ENCODE measurements around the gene GOLIM4.

The GOLIM4 gene

GRCh38 chr3:167996514-167996913 lies 99.2 kb downstream of the GOLIM4 start:
- DNase-seq (ENCODE audit: low read depth in 3 of 3) = no peak

GRCh38 chr3:167992381-167992780 lies 103.3 kb downstream of the GOLIM4 start:
- no peak for DNase-seq (ENCODE audit: low read depth in 3 of 3)

- no peak for DNase-seq (ENCODE audit: low read depth in 3 of 3)
Measured at GRCh38 chr3:167991213-167991612, 104.5 kb downstream of the GOLIM4 start.

- no peak for DNase-seq (ENCODE audit: low read depth in 3 of 3)
Measured at GRCh38 chr3:167989999-167990398, 105.7 kb downstream of the GOLIM4 start.

GRCh38 chr3:167989066-167989465 lies 106.7 kb downstream of the GOLIM4 start:
- DNase-seq (ENCODE audit: low read depth in 3 of 3) = no peak

GRCh38 chr3:167983583-167983982 lies 112.1 kb downstream of the GOLIM4 start:
- no peak for DNase-seq (ENCODE audit: low read depth in 3 of 3)

- DNase-seq (ENCODE audit: low read depth in 3 of 3) = no peak
Measured at GRCh38 chr3:167978486-167978885, 117.2 kb downstream of the GOLIM4 start.

- DNase-seq (ENCODE audit: low read depth in 3 of 3) = no peak
Measured at GRCh38 chr3:167978071-167978470, 117.7 kb downstream of the GOLIM4 start.

GRCh38 chr3:167976516-167977361 lies 119.0 kb downstream of the GOLIM4 start:
- no peak for DNase-seq (ENCODE audit: low read depth in 3 of 3)

GRCh38 chr3:167973901-167974300 lies 121.8 kb downstream of the GOLIM4 start:
- no peak for DNase-seq (ENCODE audit: low read depth in 3 of 3)

- DNase-seq (ENCODE audit: low read depth in 3 of 3) = no peak
Measured at GRCh38 chr3:167973046-167973445, 122.7 kb downstream of the GOLIM4 start.

GRCh38 chr3:167972502-167972901 lies 123.2 kb downstream of the GOLIM4 start:
- no peak for DNase-seq (ENCODE audit: low read depth in 3 of 3)

- DNase-seq (ENCODE audit: low read depth in 3 of 3) = no peak
Measured at GRCh38 chr3:167969548-167969947, 126.2 kb downstream of the GOLIM4 start.

GRCh38 chr3:167967257-167968036 lies 128.3 kb downstream of the GOLIM4 start:
- DNase-seq (ENCODE audit: low read depth in 3 of 3) = no peak

Data from stimulated activated CD4-positive, alpha-beta T cell treated with anti-CD3 and anti-CD28 coated beads, TNF-alpha, amount 100 ng/mL, for 24 hours (primary cell).